IMR-90 (cell line): Measurements from ENCODE around the gene PSEN2. TPM values are rescaled to one million over a fixed set of nuclear protein-coding genes. Genes with fewer than 3 reads are reported as not detected.

ENCODE experiments used
- ATAC-seq: fragments of 200-7000 bp; cut with Tn5 transposase; 2 replicates; pipeline ENCODE4 v1.9.1; 2020; ENCODE audit warnings: low read depth, mild to moderate bottlenecking, moderate library complexity
- BruUV-seq: library from RNA; stranded (reverse); fragments of 400-500 nt; replicated peaks from 2 replicates; lab custom pipeline; 2021; lab: Mats Ljungman, UMichigan
- CTCF ChIA-PET: fragments of 300-600 bp; formaldehyde crosslinking; extraction: SDS; loops from one replicate; lab custom pipeline; 2021; ENCODE audit warnings: antibody characterized with exemption; lab: Yijun Ruan, JAX
- POLR2A ChIA-PET: fragments of 300-600 bp; sonication (Branson Sonifier 250); formaldehyde crosslinking; loops from one replicate; lab custom pipeline; 2022; ENCODE audit warnings: antibody characterized with exemption; ENCODE audit not compliant: unreplicated experiment; lab: Charles Lee
- DNase-seq: peaks from one replicate; pipeline ENCODE4 v3.0.0; 2013
- H2AFZ ChIP-seq: replicated peaks from 2 replicates; pipeline ENCODE3; 2013; ENCODE audit warnings: low read length, mild to moderate bottlenecking; ENCODE audit not compliant: poor library complexity
- H2AK5ac ChIP-seq: 2 replicates; pipeline ENCODE4 v1.6.1; 2013; ENCODE audit warnings: low read depth, low read length, inconsistent platforms
- H2AK9ac ChIP-seq: replicated peaks from 2 replicates; pipeline ENCODE3; 2013; ENCODE audit warnings: mild to moderate bottlenecking, low read depth, low read length, moderate library complexity; ENCODE audit not compliant: poor library complexity
- H2BK120ac ChIP-seq: 2 replicates; pipeline ENCODE4 v1.6.1; 2013; ENCODE audit warnings: low read depth, low read length, inconsistent platforms
- H2BK15ac ChIP-seq: 3 replicates; pipeline ENCODE4 v1.6.1; 2013; ENCODE audit warnings: low read depth, low read length, inconsistent platforms
- H2BK20ac ChIP-seq: 2 replicates; pipeline ENCODE4 v1.6.1; 2013; ENCODE audit warnings: low read depth, mild to moderate bottlenecking, inconsistent platforms, low read length, moderate library complexity
- H2BK5ac ChIP-seq: 2 replicates; pipeline ENCODE4 v1.6.1; 2013; ENCODE audit warnings: mild to moderate bottlenecking, low read depth, low read length, inconsistent platforms; ENCODE audit not compliant: poor library complexity, severe bottlenecking
- H3K14ac ChIP-seq: replicated peaks from 2 replicates; pipeline ENCODE4 v1.6.1; 2013; ENCODE audit warnings: low read depth, low read length, inconsistent platforms
- H3K18ac ChIP-seq: 2 replicates; pipeline ENCODE4 v1.6.1; 2013; ENCODE audit warnings: low read depth, low read length, control low read depth
- H3K23ac ChIP-seq: 2 replicates; pipeline ENCODE4 v1.6.1; 2013; ENCODE audit warnings: low read depth, low read length, inconsistent platforms
- H3K27ac ChIP-seq: 2 replicates; pipeline ENCODE4 v1.5.1; 2013; ENCODE audit warnings: mild to moderate bottlenecking, control low read depth, low read length; ENCODE audit not compliant: insufficient read depth
- H3K27me3 ChIP-seq: 2 replicates; pipeline ENCODE4 v1.6.1; 2013; ENCODE audit warnings: low read length; ENCODE audit not compliant: control insufficient read depth, insufficient read depth
- H3K36me3 ChIP-seq: 2 replicates; pipeline ENCODE4 v1.6.1; 2013; ENCODE audit warnings: low read length, mixed read lengths; ENCODE audit not compliant: control insufficient read depth, insufficient read depth
- H3K4ac ChIP-seq: 2 replicates; pipeline ENCODE4 v1.6.1; 2013; ENCODE audit warnings: low read depth, low read length, inconsistent platforms
- H3K4me1 ChIP-seq: 2 replicates; pipeline ENCODE4 v1.6.1; 2013; ENCODE audit warnings: low read length, mixed read lengths; ENCODE audit not compliant: control insufficient read depth, insufficient read depth
- H3K4me2 ChIP-seq: 2 replicates; pipeline ENCODE4 v1.6.1; 2013; ENCODE audit warnings: low read depth, mild to moderate bottlenecking, control low read depth, low read length, moderate library complexity
- H3K4me3 ChIP-seq: 2 replicates; pipeline ENCODE4 v1.5.1; 2013; ENCODE audit warnings: low read depth, mild to moderate bottlenecking, control low read depth, low read length, moderate library complexity; ENCODE audit not compliant: insufficient read depth
- H3K56ac ChIP-seq: 2 replicates; pipeline ENCODE4 v1.6.1; 2013; ENCODE audit warnings: low read length, inconsistent platforms; ENCODE audit not compliant: insufficient read depth; ENCODE audit errors: extremely low read depth
- H3K79me1 ChIP-seq, 2 experiments: 2 replicates each; pipeline ENCODE4 v1.6.1; 2013; ENCODE audit warnings: low read length in 2 of 2, inconsistent platforms in 1 of 2, low read depth in 1 of 2
- H3K9ac ChIP-seq: 2 replicates; pipeline ENCODE4 v1.6.1; 2013; ENCODE audit warnings: low read depth, low read length, control low read depth
- H3K9me1 ChIP-seq: 2 replicates; pipeline ENCODE4 v1.6.1; 2013; ENCODE audit warnings: low read length, inconsistent platforms; ENCODE audit not compliant: insufficient read depth
- H3K9me3 ChIP-seq: 2 replicates; pipeline ENCODE4 v1.6.1; 2013; ENCODE audit warnings: low read length; ENCODE audit not compliant: control insufficient read depth, insufficient read depth
- H4K20me1 ChIP-seq: 2 replicates; pipeline ENCODE4 v1.6.1; 2013; ENCODE audit warnings: low read length, inconsistent platforms; ENCODE audit not compliant: insufficient read depth
- H4K5ac ChIP-seq: 2 replicates; pipeline ENCODE4 v1.6.1; 2013; ENCODE audit warnings: mild to moderate bottlenecking, low read depth, low read length, control low read depth
- H4K8ac ChIP-seq, 2 experiments: 2 replicates each; pipeline ENCODE4 v1.6.1; 2013; ENCODE audit warnings: low read depth in 2 of 2, low read length in 2 of 2, control low read depth in 1 of 2, inconsistent platforms in 1 of 2
- H4K91ac ChIP-seq: 2 replicates; pipeline ENCODE4 v1.6.1; 2013; ENCODE audit warnings: low read depth, low read length, inconsistent platforms; ENCODE audit not compliant: insufficient read depth
- CTCF ChIP-seq: conservative IDR thresholded peaks from 2 replicates; pipeline ENCODE4 v1.5.1; 2012; ENCODE audit warnings: mild to moderate bottlenecking, low read depth, low read length, improper control_type of control experiment
- NFE2L2 ChIP-seq: fragments of 150-350 bp; IDR thresholded peaks from 2 replicates; pipeline ENCODE4 v1.6.1; 2016; ENCODE audit warnings: low read depth, mild to moderate bottlenecking, low read length
- WGBS, 2 experiments: methylation state at CpG; one replicate each; pipeline versions ENCODE4 v1.1.5 to v1.1.7; 2013; ENCODE audit warnings: missing lambda C conversion rate in 2 of 2; ENCODE audit not compliant: insufficient read length in 1 of 2; ENCODE audit errors: extremely low coverage in 2 of 2; 5-methylcytosine and 5-hydroxymethylcytosine counted together
- dilution Hi-C: fragments of 300-500 bp; cut with HindIII; formaldehyde crosslinking; loops from one replicate; pipeline ENCODE4 v1.14.3; 2018; ENCODE audit warnings: low sequenced_read_pairs; ENCODE audit not compliant: unreplicated experiment
- in situ Hi-C: fragments of 300-500 bp; cut with MboI; formaldehyde crosslinking; loops from 3 replicates; pipeline ENCODE4 v1.14.3; 2019; ENCODE audit warnings: low sequenced_read_pairs, inconsistent platforms, mixed read lengths
- intact Hi-C: fragments of 100-400 bp; cut with micrococcal nuclease; formaldehyde crosslinking; loops from 2 replicates; pipeline ENCODE4 v1.10.0; 2022
- polyA plus RNA-seq, 3 experiments: library from polyadenylated mRNA; depleted of rRNA; stranded (reverse); fragments of >200 nt; gene quantifications; 2 replicates each; pipeline ENCODE4 v1.2.3, GENCODE V29; 2012; ENCODE audit warnings: low replicate concordance in 1 of 3
- total RNA-seq: library from RNA; depleted of rRNA; stranded (reverse); fragments of >200 nt; gene quantifications from 2 replicates; pipeline ENCODE4 v1.2.3, GENCODE V29; 2012

The PSEN2 gene
- total and polyA plus RNA-seq, 2 of the 4 experiments (the other 2 are of a cell fraction), result 15.0 to 24.4 TPM

DNA sequence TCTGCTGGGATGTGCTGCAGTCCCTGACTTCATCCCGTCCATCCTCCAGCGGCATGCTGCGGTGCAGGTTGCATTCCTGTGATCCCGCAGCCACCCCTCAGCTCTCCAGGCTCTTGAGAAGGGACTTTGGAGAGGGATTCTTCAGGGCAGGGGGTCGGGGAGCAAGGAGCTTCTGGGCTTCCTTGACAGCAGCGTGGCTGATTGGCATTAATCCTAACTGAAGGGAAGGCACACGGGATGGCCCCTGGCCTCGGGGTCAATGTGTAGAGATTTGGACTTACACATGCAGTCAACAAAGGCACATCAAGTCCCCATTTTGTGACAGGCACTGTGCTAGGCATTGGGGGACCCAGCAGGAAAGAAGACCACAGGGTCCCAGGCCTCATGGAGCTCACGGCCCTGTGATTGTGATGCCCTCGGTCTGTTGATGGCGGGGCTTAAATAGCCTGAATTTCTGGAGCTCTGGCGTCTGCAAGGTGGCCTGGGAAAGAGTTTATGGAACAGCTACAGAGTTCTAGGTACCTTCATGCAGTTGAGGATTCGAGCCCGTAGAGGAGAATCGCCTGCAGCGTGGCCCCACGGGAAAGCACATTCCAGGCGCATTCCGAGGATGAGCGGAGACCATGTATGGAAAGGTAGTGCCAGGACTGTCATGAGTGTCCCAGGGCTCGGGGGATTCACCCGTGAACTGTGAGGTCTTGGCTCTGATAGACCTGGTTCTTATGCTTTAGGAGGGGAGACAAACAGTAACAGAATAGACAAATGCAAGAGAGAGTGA, 20.1 kb downstream of the PSEN2 start:
- Histone ChIP-seq H2AK9ac (no peak overlapping the region), H3K36me3 (peaks cover 15% of the 10 kb centered on the region), H3K4me3 (no peak overlapping the region), H4K20me1 (no peaks in the 10 kb centered on the region), H3K27ac (no peak overlapping the region), H3K9me1 (peaks cover 9% of the 10 kb centered on the region; the same call in 1 of the 2 replicates), H2BK20ac (no peak overlapping the region), H2AK5ac (no peak overlapping the region), H3K23ac (no peak overlapping the region), H4K91ac (no peak overlapping the region), H3K56ac (no peak overlapping the region), H3K4ac (no peak overlapping the region), H2BK120ac (no peak overlapping the region), H3K4me1 (no peaks in the 10 kb centered on the region), H4K8ac (no peak overlapping the region), H3K9ac (no peak overlapping the region), H3K18ac (no peak overlapping the region), H2AFZ (no peak overlapping the region), H2BK5ac (no peak overlapping the region), H3K79me1 (no peaks in the 10 kb centered on the region), H3K4me2 (no peak overlapping the region), H3K9me3 (no peaks in the 10 kb centered on the region), H2BK15ac (no peak overlapping the region), H3K14ac (no peak overlapping the region), H3K27me3 (no peaks in the 10 kb centered on the region), H4K5ac (no peak overlapping the region)
- TF ChIP-seq NFE2L2 (no peak), CTCF (no peak)
- intact Hi-C loops, result no loop called here
- ChIA-PET CTCF (no interaction called here), POLR2A (no interaction called here)
- BruUV-seq, result no TSS peak
- DNase-seq (no peak), ATAC-seq (no peak)
- dilution Hi-C loops, result no loop called here
- in situ Hi-C loops, result no loop called here
- WGBS, 2 experiments, result 94% methylated on average over 15 of the region's 22 CpGs; no CpG with 5 or more reads in 1 of the 2 experiments
